HEK293 (cell line): ENCODE measurements around the gene METTL15.
"Not testable (repeated sequence)": the region's sequence is repeated elsewhere in the genome, so short reads cannot be mapped to it uniquely, and the experiment has no call there.

ENCODE experiments used
- CTCF ChIA-PET: fragments of 350-600 bp; formaldehyde crosslinking; extraction: SDS; loops from one replicate; lab custom pipeline; 2021; ENCODE audit warnings: antibody characterized with exemption; lab: Yijun Ruan, JAX
- POLR2A ChIA-PET: fragments of 300-600 bp; formaldehyde crosslinking; extraction: SDS; loops from one replicate; lab custom pipeline; 2020; ENCODE audit warnings: antibody characterized with exemption, inconsistent platforms; lab: Yijun Ruan, JAX
- H3K27ac ChIP-seq: fragments of 200-500 bp; sonication (Bioruptor generic); 2 replicates; pipeline ENCODE4 v1.5.1; 2014; ENCODE audit warnings: low read depth, low read length, control low read depth, inconsistent platforms; ENCODE audit errors: extremely low read depth
- H3K36me3 ChIP-seq, 2 experiments: fragments of 200-500 bp in 1 of 2; sonication (Bioruptor generic) in 1 of 2; 1 replicate in 1 of 2; 2 replicates in 1 of 2; pipeline ENCODE4 v1.5.1; 2014 to 2017; ENCODE audit warnings: inconsistent platforms in 2 of 2, low read length in 2 of 2; ENCODE audit not compliant: control insufficient read depth in 2 of 2, insufficient read depth in 1 of 2
- H3K4me1 ChIP-seq: fragments of 200-500 bp; sonication (Bioruptor generic); 2 replicates; pipeline ENCODE4 v1.5.1; 2014; ENCODE audit warnings: mild to moderate bottlenecking, low read length, inconsistent platforms; ENCODE audit not compliant: control insufficient read depth, insufficient read depth
- H3K4me3 ChIP-seq: 2 replicates; pipeline ENCODE4 v1.5.1; 2011; ENCODE audit warnings: low read depth, mild to moderate bottlenecking, control low read depth, low read length, moderate library complexity
- H3K9me3 ChIP-seq: fragments of 200-500 bp; sonication (Bioruptor generic); 2 replicates; pipeline ENCODE4 v1.5.1; 2014; ENCODE audit warnings: low read depth, low read length, inconsistent platforms; ENCODE audit not compliant: control insufficient read depth, insufficient read depth
- AEBP2 ChIP-seq: fragments of 450-650 bp; formaldehyde crosslinking; IDR thresholded peaks from 2 replicates; pipeline ENCODE4 v1.5.1; 2016; ENCODE audit warnings: missing biosample characterization, missing genetic modification characterization, borderline replicate concordance
- BCL6B ChIP-seq: fragments of 450-650 bp; formaldehyde crosslinking; IDR thresholded peaks from 2 replicates; pipeline ENCODE4 v1.5.1; 2017; ENCODE audit warnings: missing biosample characterization, missing genetic modification characterization
- PRDM10 ChIP-seq: fragments of 450-650 bp; formaldehyde crosslinking; IDR thresholded peaks from 2 replicates; pipeline ENCODE4 v1.5.1; 2016; ENCODE audit warnings: missing biosample characterization, missing genetic modification characterization
- ZBTB20 ChIP-seq: fragments of 450-650 bp; formaldehyde crosslinking; IDR thresholded peaks from 2 replicates; pipeline ENCODE4 v1.5.1; 2016; ENCODE audit warnings: missing biosample characterization, missing genetic modification characterization
- ZFP3 ChIP-seq: fragments of 450-650 bp; formaldehyde crosslinking; IDR thresholded peaks from 2 replicates; pipeline ENCODE4 v1.5.1; 2016; ENCODE audit warnings: low read depth, missing biosample characterization, missing genetic modification characterization
- ZNF132 ChIP-seq: fragments of 450-650 bp; formaldehyde crosslinking; IDR thresholded peaks from 2 replicates; pipeline ENCODE4 v1.5.1; 2017; ENCODE audit warnings: missing biosample characterization, missing genetic modification characterization, borderline replicate concordance
- ZNF221 ChIP-seq: fragments of 450-650 bp; formaldehyde crosslinking; IDR thresholded peaks from 2 replicates; pipeline ENCODE4 v1.5.1; 2017; ENCODE audit warnings: missing biosample characterization, missing genetic modification characterization, borderline replicate concordance
- ZNF521 ChIP-seq: fragments of 450-650 bp; formaldehyde crosslinking; IDR thresholded peaks from 2 replicates; pipeline ENCODE4 v1.5.1; 2017; ENCODE audit warnings: missing biosample characterization, mild to moderate bottlenecking, missing genetic modification characterization
- ZNF600 ChIP-seq: fragments of 450-650 bp; formaldehyde crosslinking; IDR thresholded peaks from 2 replicates; pipeline ENCODE4 v1.5.1; 2016; ENCODE audit warnings: missing biosample characterization, missing genetic modification characterization
- ZNF704 ChIP-seq: fragments of 450-650 bp; formaldehyde crosslinking; IDR thresholded peaks from 2 replicates; pipeline ENCODE4 v1.5.1; 2016; ENCODE audit warnings: missing biosample characterization, missing genetic modification characterization
- ZSCAN30 ChIP-seq: fragments of 450-650 bp; IDR thresholded peaks from 2 replicates; pipeline ENCODE4 v1.5.1; 2018; ENCODE audit warnings: missing biosample characterization, mild to moderate bottlenecking, missing genetic modification characterization, moderate library complexity

Gene METTL15

GRCh38 chr11:28350216-28350615, 242.0 kb downstream of the METTL15 start:
- ChIA-PET CTCF (no interaction called here), POLR2A (no interaction called here)
- Histone ChIP-seq H3K27ac (no peak overlapping the region), H3K9me3 (no peaks in the 10 kb centered on the region), H3K4me3 (no peak overlapping the region), H3K4me1 (no peaks in the 10 kb centered on the region), H3K36me3 (no peaks in the 10 kb centered on the region)
- TF ChIP-seq BCL6B (tag by site-specific recombination) (no peak), ZNF221 (tag by site-specific recombination) (no peak)

GRCh38 chr11:28353991-28354390, 245.8 kb downstream of the METTL15 start:
- no peaks in the 10 kb centered on the region for H3K36me3 ChIP-seq
- CTCF ChIA-PET, result no interaction called here
- no peak overlapping the region for H3K27ac ChIP-seq
- TF ChIP-seq ZNF704 (tag by site-specific recombination) (no peak), ZNF521 (tag by site-specific recombination) (no peak), ZFP3 (tag by site-specific recombination) (no peak), ZNF132 (no peak), PRDM10 (tag by site-specific recombination) (peak; percentile 24; the same call in 1 of the 2 replicates)
- TF ChIP-seq, all 188 proteins: peak for 1
- Histone ChIP-seq H3K9me3 (no peaks in the 10 kb centered on the region), H3K4me1 (no peaks in the 10 kb centered on the region), H3K4me3 (no peak overlapping the region)
- POLR2A ChIA-PET, result no interaction called here

GRCh38 chr11:28366549-28367346, 258.6 kb downstream of the METTL15 start:
- POLR2A ChIA-PET, result no interaction called here

GRCh38 chr11:28378095-28378494, 269.9 kb downstream of the METTL15 start:
- H3K4me3 ChIP-seq, H3K4me1 ChIP-seq, H3K27ac ChIP-seq, H3K36me3 ChIP-seq, POLR2A ChIA-PET, CTCF ChIA-PET, H3K9me3 ChIP-seq: not testable (repeated sequence)

More at GRCh38 chr11:28366549-28367346, 258.6 kb downstream of the METTL15 start:
- TF ChIP-seq ZBTB20 (tag by site-specific recombination) (no peak), ZSCAN30 (tag by site-specific recombination) (no peak), ZNF600 (tag by site-specific recombination) (no peak), AEBP2 (no peak)
- no peak overlapping the region for H3K4me3 ChIP-seq
- no peaks in the 10 kb centered on the region for H3K36me3 ChIP-seq
- no peaks in the 10 kb centered on the region for H3K9me3 ChIP-seq
- H3K27ac ChIP-seq, result no peak overlapping the region
- H3K4me1 ChIP-seq, result no peaks in the 10 kb centered on the region
- CTCF ChIA-PET, result no interaction called here
